HG03571 (cell line): ENCODE results near the gene SURF1.
"Not testable (repeated sequence)": the region's sequence is repeated elsewhere in the genome, so short reads cannot be mapped to it uniquely, and the experiment has no call there.

Experiments used
- ATAC-seq: cut with Tn5 transposase; IDR thresholded peaks from one replicate; pipeline ENCODE4 v1.9.1; 2021; ENCODE audit not compliant: unreplicated experiment

SURF1 gene

GRCh38 chr9:133327021-133327420 lies 29.3 kb downstream of the SURF1 start:
- not testable (repeated sequence) for ATAC-seq

- ATAC-seq, result no peak
Observed at GRCh38 chr9:133323991-133324703, 32.1 kb downstream of the SURF1 start.

GRCh38 chr9:133323211-133323610 lies 33.1 kb downstream of the SURF1 start:
- ATAC-seq, result no peak

GRCh38 chr9:133322701-133323100 lies 33.6 kb downstream of the SURF1 start:
- no peak for ATAC-seq

GRCh38 chr9:133321411-133321935 lies 34.8 kb downstream of the SURF1 start:
- no peak for ATAC-seq

- ATAC-seq, result no peak
Observed at GRCh38 chr9:133320421-133320881, 35.8 kb downstream of the SURF1 start.

GRCh38 chr9:133317551-133317950 lies 38.7 kb downstream of the SURF1 start:
- not testable (repeated sequence) for ATAC-seq

GRCh38 chr9:133315997-133316396 lies 40.3 kb downstream of the SURF1 start:
- ATAC-seq, result no peak

- ATAC-seq, result no peak
Observed at GRCh38 chr9:133309608-133310007, 46.7 kb downstream of the SURF1 start.

- ATAC-seq, result no peak
Observed at GRCh38 chr9:133307301-133307700, 49.0 kb downstream of the SURF1 start.

GRCh38 chr9:133306242-133307204 lies 49.8 kb downstream of the SURF1 start:
- ATAC-seq, result no peak

GRCh38 chr9:133305731-133306130 lies 50.6 kb downstream of the SURF1 start:
- ATAC-seq, result no peak

GRCh38 chr9:133304477-133305377 lies 51.6 kb downstream of the SURF1 start:
- no peak for ATAC-seq

GRCh38 chr9:133304158-133304470 lies 52.2 kb downstream of the SURF1 start:
- no peak for ATAC-seq

- ATAC-seq, result no peak
Observed at GRCh38 chr9:133303266-133304157, 52.8 kb downstream of the SURF1 start.
